ENCODE measurements around the gene CYP1A1.
"Not testable (repeated sequence)": the region's sequence is repeated elsewhere in the genome, so short reads cannot be mapped to it uniquely, and the experiment has no call there.

Gene CYP1A1

DNA sequence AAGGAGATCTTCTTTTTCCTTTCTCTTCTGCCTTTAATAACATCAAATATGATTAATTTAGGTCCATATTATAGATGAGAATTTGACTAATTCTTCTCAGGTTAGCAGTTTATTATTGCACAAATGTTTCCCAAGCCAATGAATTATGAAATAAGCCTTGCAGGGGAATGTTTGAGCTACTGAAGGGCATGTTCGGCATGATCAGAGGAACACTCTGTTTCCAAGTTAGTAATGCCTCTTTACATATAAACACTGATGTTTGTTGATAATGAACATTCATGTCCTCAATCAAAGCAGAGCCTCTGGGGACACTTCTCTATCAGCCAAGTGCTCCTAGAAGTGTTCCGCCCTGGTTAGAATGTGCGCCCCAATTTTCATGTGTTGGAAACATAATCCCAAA lies 10.0 kb upstream of the CYP1A1 start:
- no peak for DNase-seq

DNA sequence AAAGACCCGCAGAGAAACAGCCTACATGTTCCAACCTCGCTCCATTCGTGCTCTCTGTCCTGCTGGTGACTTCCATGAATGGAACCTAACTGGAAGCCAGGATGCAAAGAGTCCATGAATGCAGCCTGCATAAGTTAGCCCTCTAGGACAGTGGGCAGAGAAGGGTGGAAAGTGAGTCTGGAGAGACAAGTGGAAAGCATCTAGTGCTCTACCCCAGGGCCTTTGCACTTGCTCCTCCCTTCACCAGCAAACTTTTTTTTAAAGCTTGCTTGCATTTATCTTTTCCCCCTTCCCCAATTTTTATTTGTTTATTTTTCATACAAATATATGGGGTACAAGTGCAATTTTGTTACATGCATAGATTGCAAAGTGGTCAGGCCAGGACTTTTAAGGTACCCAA lies 7.9 kb upstream of the CYP1A1 start:
- no peak for DNase-seq

DNA sequence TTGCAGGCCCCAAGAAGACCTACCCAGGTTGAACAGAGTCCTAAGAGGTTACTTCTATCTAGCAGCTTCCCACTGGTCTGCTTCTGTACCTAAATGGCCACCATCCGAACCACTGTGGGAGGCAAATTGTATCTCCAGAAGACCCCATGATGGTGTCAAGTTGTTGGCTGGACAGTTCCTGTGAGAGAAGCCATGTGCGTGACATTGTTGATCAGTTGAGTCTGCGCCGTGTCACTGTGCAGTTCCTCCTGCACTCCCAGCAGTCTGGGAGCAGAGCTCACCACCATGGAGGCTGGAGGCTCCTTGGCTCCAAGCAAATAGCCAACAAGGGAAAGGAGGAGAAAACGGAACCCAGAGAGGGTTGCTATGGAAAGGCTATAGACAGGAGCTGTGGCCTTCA lies 7.5 kb upstream of the CYP1A1 start:
- no peak for DNase-seq

DNA sequence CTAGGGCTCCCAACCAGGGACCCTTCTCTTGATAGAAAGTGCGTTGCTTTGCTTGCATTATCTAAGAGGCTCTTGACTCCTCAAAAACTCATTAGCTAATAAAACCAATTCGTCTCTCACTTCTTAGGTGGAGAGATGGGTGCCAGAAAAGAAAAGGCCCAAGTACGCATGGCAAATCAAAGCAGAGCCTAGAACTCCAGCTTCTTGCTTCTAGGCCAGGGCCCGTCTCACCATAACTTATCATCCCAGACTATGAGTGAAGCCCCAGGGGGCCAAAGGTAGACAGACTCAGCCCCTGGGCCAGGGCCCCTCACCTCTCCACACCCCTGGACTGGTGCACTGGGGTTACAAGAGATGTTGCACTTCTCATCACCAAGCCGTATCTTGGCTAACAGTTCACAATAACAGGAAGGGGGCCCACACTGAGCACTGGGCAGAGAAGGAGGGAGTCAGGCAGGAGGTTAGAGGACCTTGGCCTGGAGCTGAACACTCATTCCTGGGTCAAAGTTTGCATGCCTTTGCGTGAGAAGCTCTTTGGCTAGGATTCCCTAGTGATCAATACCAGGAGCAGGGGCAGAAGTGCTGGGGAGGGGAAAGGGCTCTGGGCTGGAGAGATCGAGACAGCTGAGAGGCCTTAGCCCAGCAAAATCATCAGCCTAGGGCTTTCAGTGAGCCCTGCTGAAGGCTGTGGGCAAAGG lies 5.4 kb upstream of the CYP1A1 start:
- no peak for DNase-seq

DNA sequence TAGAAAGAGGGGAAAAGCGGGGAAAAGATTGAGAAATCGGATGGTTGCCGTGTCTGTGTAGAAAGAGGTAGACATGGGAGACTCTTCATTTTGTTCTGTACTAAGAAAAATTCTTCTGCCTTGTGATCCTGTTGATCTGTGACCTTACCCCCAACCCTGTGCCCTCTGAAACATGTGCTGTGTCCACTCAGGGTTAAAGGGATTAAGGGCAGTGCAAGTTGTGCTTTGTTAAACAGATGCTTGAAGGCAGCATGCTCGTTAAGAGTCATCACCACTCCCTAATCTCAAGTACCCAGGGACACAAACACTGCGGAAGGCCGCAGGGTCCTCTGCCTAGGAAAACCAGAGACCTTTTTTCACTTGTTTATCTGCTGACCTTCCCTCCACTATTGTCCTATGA lies 4.0 kb upstream of the CYP1A1 start:
- not testable (repeated sequence) for DNase-seq

DNA sequence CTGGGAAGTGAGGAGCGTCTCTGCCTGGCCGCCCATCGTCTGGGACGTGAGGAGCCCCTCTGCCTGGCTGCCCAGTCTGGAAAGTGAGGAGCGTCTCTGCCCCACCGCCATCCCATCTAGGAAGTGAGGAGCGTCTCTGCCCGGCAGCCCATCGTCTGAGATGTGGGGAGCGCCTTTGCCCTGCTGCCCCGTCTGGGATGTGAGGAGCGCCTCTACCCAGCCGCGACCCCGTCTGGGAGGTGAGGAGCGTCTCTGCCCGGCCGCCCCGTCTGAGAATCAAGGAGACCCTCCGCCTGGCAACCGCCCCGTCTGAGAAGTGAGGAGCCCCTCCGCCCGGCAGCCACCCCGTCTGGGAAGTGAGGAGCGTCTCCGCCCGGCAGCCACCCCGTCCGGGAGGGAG lies 3.4 kb upstream of the CYP1A1 start:
- DNase-seq: not testable (repeated sequence)

DNA sequence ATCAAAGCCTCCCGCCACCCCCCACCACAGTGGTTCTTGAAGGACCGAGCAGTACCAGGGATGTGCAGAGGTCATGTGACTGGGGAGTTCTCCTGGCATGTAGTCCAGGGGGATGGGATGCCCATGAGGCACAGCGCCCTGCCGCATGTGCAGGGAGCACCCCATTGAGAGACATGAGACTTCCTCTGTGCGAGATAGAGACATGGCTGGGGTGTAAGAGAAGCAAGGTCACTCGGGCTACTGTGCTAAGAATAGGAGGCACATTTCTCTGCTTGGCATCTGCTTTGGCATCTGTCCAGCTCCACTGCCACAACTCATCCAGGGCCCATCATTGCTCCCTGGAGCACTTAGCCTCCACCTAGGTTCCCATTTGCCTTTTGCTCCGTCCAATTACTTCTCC lies 2.4 kb upstream of the CYP1A1 start:
- no peak for DNase-seq

DNA sequence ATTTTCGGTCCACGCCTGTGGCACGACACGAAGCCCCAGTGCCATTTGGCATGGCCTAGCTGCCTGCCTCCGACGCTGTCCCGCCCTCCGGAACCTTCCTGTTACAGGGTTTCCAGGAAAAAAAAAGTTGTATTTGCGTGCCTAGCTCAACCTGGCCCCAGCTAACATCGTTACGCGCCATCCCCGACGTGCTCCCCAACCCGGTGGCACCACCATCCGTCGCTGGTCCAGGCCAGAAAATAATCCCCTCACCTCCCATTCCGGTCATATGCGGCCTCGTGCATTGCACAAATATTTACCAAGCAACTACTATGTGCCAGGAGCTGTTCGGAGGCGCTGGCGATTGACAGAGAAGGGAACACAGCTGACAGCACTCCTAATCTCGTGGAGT lies 1.4 kb upstream of the CYP1A1 start:
- DNase-seq: no peak

DNA sequence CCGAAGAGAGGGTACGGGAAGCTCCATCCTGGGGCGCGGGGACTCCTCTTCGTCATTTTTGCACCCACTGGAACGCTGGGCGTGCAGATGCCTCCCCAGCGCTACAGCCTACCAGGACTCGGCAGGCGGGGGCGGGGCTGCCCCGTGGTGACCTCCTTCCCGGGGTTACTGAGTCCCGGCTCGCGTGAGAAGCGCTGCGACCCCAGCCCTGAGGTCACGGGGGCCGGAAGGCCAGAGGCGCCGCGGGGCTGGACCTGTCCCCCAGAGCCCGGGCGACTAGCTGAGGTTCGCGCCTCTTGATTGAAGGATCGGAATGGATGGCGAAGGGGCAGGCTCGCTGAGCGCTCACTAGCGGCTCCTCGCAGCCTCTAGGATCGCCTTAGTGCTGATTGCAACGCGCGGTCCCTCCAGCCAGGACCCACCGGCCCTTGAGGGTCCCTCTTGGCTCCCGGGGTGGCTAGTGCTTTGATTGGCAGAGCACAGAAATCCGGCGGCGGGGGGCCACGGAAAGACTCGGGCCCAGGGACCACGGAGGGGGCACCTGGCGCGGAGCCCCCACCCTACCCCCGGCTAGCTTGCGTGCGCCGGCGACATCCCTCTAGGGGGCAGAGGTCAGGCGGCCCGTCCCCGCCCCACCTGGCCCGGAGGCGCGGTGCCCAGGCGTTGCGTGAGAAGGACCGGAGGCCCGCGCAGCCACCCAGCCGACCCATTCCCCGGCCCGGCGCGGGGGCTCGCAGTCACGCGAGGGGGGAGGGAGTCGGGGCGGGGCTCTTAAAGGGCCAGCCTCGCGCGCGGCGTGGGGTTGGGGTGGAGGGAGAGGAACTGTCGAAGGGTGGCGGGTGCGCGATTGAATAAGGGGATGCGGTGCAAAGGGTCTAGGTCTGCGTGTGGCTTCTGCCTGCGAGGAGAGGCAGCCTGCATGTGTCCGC lies 781 bp upstream of the CYP1A1 start:
- peak; percentile 32 for DNase-seq

DNA sequence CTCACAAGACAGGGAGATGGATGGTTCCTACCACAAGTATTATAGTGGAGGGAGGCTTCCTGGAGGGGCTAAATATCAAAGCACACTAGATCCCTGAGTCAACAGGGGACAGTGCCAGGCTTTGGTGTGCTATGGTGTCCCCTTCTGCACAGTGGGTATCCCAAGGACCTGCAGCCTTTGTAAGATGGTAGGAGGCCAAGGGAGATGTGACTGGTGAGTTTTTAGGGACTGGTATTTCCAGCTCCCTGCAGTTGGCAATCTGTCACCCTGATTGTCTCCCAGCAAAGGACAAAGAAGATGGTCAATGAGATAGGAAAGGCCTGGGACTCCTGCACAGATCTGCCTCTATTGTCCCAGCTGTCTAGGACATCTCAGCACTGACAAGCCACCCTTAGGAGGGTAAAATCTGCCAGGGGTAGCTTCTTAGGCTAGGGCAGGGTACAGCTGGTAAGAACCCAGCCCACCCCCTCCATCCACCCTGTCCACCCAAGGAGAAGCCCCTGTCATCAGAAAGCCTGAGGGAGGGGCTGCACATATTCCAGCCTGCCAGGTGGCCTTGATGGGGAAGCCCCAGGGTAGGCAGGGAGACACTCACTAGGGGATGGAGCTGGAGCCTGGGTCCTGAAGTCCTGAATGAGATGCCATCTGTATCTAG lies 631 bp downstream of the CYP1A1 start:
- DNase-seq: no peak

DNA sequence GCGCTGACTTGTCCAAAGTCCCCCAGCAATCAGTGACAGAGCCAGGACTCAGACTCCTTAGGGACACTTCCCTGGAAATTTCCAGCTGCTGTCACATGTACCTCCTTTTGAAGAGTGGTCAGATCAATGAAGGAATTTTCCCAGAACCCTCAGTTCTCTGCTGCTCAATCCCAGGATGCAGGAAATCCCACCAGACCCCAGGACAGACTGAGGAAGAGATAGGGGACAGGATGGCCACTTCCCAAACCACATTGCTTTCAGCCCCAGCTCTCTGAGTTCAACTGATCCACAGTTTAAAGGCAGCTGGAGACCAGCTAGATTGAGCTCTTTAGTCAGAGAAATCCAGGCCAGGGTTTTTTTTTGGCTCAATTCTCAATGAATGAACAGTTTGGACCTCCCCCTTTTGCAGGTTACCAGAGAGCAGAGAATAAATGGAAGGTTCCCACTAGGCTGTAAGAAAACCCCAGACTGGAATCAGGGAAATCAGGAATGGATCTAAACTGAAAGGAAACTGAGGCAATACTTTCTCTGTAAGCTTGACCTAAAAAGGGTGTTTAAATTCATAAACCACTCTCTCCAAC lies 1.5 kb downstream of the CYP1A1 start:
- DNase-seq: no peak

DNA sequence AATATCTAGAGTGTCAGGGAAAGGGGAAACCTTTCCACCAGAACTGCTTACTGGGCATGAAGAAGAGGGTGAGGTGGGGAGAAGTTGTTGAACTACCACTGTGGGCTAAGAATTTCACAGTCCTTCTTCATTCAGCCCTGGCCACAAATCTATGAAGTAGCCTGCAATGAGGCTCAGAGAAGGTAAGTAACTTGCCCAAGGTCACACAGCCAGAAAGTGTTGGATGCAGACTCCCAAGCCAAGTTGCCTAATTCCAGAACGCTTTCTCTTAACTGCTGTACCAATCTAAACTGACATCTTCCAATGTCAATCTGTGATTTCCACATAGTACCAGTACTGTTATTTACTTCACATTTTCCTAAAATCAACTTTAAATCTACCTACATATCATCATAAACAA lies 2.1 kb downstream of the CYP1A1 start:
- no peak for DNase-seq

DNA sequence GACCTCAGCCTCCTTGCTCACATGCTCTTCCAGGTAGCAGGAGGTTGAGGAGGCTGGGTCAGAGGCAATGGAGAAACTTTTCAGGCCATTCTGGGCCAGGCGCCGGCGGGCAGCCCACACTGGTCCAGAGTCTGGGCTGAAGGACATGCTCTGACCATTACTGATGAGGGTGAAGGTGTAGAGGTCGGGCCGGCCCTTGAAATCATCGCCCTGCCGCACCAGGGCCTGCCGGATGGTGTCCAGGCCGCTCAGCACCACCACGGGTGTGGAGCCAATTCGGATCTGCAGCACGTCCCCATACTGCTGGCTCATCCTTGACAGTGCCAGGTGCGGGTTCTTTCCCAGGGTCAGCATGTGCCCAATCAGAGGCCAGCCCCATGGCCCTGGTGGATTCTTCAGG lies 2.7 kb downstream of the CYP1A1 start:
- no peak for DNase-seq

DNA sequence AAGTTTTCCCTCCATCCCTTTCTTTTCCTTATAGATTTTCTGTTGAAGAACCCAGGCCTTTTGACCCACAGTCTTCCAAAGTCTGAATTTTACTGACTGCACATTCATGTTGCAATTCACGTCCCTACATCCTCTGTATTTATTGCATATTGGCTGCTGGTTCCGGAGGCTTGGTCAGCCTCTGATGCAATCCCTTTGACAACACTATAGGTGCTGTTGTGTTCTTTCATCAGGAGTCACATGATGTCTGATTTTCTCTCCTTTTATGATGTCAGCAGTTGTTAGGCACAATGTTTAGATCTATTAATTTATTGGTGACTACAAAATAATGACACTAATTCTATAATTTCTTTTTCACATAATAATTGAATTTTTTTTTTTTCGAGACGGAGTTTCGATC lies 8.7 kb downstream of the CYP1A1 start:
- no peak for DNase-seq

DNA sequence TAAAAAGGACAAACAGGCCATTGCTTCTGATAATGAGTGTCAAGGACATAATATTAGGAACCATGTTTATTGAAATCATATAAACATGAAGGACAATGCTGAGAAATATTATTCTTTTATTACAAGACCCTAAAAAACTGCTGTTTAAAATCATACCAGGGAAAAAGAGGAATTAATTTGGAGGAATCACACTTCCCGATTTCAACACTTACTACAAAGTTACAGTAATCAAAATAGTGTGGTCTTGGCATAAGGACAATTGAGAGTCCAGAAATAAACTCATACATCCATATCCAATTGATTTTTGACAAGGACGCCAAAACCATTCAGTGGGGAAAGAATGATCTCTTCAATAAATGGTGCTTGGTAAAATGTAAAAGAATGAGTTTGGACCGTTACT lies 13.0 kb downstream of the CYP1A1 start:
- DNase-seq: no peak

DNA sequence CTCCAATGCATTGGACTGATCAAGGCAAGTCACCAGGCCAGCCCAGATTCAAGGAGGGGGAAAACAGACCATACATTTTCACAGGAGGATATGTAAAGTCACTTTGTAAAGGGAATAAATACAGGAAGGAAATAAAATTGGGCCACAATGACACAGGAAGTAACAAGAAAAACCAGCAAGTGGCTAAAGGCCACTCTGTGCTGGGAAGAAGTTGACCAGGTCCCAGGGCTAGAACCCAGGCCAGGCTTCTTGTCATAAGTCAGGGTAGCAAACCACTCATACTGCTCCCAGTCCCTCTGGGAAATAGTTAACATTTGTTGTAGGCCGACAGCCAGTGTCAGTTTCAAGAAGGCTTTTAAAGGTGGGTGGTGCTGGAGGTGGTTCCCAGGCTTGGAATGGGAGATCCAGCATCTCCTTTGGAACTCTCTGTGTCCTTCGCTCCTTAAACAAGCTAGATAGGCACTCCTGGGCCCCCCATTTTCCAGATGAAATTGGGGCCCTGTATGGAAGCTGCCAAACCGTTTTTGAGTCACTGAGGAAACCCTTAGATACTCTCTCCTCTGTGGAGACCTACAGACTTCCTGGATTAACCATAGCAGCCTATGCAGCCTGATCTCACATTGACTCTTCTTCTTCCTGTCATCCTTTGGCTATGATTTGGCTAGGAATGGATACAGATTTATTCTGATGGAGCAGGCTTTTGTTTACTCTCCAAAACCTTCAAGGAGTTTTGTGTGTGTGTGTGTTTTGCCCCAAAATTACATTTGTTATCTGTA lies 14.8 kb downstream of the CYP1A1 start:
- no peak for DNase-seq

DNA sequence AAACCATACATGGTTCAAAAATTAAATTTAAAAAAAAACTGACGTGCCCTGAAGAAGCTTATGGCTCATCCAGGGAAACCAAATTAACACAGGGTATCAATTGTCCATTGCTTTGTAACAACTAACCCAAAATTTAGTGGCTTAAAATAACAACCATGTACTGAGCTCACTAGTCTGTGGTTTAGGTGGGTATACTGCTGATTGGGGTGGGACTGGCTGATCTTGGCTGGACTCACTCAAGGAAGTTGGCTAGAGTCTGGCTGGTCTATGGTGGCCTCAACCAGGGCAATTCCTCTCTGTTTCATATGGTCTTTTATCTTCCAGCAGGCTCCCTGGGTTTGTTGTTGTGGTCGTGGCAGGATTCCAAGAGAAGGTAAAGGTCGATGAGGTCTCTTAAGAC lies 15.4 kb downstream of the CYP1A1 start:
- DNase-seq: no peak

DNA sequence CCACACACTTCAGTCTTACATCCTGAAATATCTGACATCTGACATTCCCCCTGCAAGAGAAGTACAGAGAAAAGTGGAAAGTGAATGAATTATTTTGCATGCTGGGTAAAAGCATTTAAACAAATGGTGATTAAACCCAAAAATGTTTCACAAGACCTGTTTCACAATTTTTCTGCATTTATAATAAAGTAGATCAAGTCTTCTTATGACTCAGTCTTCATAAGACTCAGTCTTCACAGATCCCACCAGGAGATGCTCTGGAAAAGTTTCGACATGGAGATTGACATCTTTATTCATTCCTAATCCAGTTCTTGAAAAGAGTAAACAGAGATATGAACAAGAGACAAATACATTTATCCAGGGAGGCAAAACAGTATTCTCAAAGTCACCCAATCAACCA lies 16.3 kb downstream of the CYP1A1 start:
- no peak for DNase-seq

DNA sequence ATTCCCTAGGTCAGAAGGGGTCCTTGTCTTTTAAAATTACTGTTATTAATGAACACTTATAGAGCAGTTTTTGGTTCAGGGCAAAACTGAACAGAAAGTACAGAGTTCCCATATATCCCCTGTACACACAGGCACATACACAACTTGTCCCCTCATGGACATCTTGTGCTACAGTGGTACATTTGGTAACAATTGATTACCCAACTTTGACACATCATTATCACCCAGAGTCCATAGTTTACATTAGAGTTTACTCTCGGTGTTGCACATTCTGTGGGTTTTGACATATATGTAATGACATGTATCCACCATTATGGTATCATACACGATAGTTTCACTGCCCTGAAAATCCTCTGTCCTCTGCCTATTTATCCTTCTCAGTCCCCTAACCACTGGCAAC lies 28.5 kb downstream of the CYP1A1 start:
- DNase-seq: no peak

DNA sequence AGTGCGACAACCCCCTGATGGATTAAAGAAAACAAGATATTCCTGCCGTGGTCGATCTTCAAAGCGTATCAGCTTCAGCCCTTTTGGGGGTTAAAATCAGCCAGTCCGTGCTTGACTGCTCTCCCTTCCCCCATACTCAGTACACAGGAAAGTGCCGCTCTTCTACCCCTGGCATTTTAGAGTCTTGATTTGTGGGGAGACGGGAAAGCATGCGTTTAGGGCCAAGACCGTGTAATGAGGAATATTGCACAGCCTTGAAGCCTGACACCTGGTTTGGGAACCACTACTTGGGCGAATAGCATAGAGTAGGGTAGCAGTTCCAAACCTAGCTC lies 29.0 kb downstream of the CYP1A1 start:
- no peak for DNase-seq

DNA sequence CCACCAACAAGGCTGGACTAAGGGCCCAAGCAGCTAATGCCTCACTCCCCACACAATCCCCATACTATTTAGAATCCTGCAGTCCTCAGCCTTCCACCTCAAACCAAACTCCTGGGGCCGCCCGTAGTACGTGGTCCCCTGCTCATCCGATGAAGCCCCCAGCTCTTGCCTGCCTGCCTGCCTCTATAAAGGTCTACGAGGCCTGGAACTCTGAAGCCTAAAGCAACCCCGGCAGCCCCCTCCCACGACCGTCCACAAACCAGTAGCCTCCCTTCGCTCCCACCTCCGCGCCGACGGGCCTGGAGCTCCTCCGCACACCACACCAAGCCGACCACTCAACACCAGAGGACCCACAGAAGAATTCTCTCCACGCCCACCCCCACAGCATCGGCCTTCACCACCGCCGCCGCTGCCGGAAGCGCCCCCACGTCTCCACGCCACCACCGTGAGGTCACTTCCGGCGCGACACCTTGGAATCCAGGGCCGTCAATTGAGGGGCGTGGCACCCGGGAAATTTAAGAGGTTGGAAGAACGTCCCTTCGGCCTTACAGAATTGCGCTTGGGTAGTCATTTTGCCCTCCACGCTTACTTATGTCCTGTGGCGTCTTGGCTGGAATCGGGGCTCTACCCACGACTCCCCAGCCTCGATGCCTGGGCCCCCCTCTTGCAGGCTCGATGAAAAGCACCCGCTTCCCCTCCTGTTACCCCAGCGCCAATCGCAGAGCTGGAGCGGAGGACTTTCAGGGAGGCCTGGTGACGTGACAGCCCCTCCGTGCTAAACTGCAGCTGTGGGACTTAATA lies 29.5 kb downstream of the CYP1A1 start, which contains the start of gene EDC3:
Gene EDC3 (minus strand): TSS at position 428 of the 801 bp plus-strand sequence. CDS start 20,900 bp downstream, outside the sequence.
- DNase-seq: peak; percentile 83 to 84

DNA sequence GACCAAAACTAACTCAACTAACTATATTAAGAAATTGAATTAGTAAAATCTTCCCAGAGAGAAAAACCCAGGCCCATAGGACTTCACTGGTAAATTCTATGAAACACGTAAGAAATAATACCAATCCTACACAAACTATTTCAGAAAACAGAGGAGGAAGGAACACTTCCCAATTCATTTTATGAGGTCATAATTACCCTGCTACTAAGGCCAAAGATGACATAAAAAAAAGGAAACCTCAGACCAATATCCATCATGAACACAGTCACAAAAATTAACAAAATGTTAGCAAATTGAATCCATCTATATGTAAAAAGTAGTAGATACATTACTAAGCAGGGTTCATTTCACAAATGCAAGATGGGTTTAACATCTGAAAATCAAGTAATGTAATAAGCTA lies 33.0 kb downstream of the CYP1A1 start:
- DNase-seq: no peak

All from activated CD4-positive, alpha-beta T cell treated with anti-CD3 and anti-CD28 coated beads, Interleukin-2, amount 50 U/mL, for 4 hours (primary cell).